GM20431 (cell line): ENCODE results near the gene VOPP1.
"Not testable (repeated sequence)": the region's sequence is repeated elsewhere in the genome, so short reads cannot be mapped to it uniquely, and the experiment has no call there.

Experiments
- in situ Hi-C: fragments of 300-500 bp; cut with MseI, MboI; formaldehyde crosslinking; loops from one replicate; pipeline ENCODE4 v1.15.0; 2020; ENCODE audit warnings: low sequenced_read_pairs; ENCODE audit not compliant: unreplicated experiment

Gene VOPP1

GRCh38 chr7:55572378-55573233, at the start of gene VOPP1:
Gene VOPP1, minus strand, starts transcription at chr7:55572502. Its CDS starts 178 bp downstream, at chr7:55572324.
- in situ Hi-C loops: no loop called here

- in situ Hi-C loops: no loop called here
These were observed 46.6 kb upstream of the VOPP1 start for GRCh38 chr7:55618913-55619312.

- in situ Hi-C loops: not testable (repeated sequence)
These were observed 42.2 kb upstream of the VOPP1 start for GRCh38 chr7:55614365-55615064.

GRCh38 chr7:55609726-55610125, 37.4 kb upstream of the VOPP1 start:
- in situ Hi-C loops: not testable (repeated sequence)

GRCh38 chr7:55605661-55606060, 33.4 kb upstream of the VOPP1 start:
- in situ Hi-C loops: not testable (repeated sequence)

GRCh38 chr7:55597944-55598499, 25.7 kb upstream of the VOPP1 start:
- in situ Hi-C loops: loop anchor here (10.0 kb wide), 1 partner anchor 163 kb away; no protein-coding TSS in a partner anchor

GRCh38 chr7:55597214-55597739, 25.0 kb upstream of the VOPP1 start:
- in situ Hi-C loops: loop anchor here (10.0 kb wide), 1 partner anchor 162 kb away; no protein-coding TSS in a partner anchor

GRCh38 chr7:55595511-55595910, 23.2 kb upstream of the VOPP1 start:
- in situ Hi-C loops: loop anchor here (10.0 kb wide), 1 partner anchor 161 kb away; no protein-coding TSS in a partner anchor

- in situ Hi-C loops: loop anchor here (10.0 kb wide), 1 partner anchor 160 kb away; no protein-coding TSS in a partner anchor
These were observed 22.6 kb upstream of the VOPP1 start for GRCh38 chr7:55594870-55595269.

GRCh38 chr7:55594414-55594813, 22.1 kb upstream of the VOPP1 start:
- in situ Hi-C loops: loop anchor here (10.0 kb wide), 1 partner anchor 160 kb away; no protein-coding TSS in a partner anchor

- in situ Hi-C loops: loop anchor here (10.0 kb wide), 1 partner anchor 159 kb away; no protein-coding TSS in a partner anchor
These were observed 21.4 kb upstream of the VOPP1 start for GRCh38 chr7:55593515-55594318.

GRCh38 chr7:55593172-55593514, 20.8 kb upstream of the VOPP1 start:
- in situ Hi-C loops: loop anchor here (10.0 kb wide), 1 partner anchor 158 kb away; no protein-coding TSS in a partner anchor

- in situ Hi-C loops: loop anchor here (10.0 kb wide), 1 partner anchor 158 kb away; no protein-coding TSS in a partner anchor
These were observed 20.2 kb upstream of the VOPP1 start for GRCh38 chr7:55592492-55592891.

- in situ Hi-C loops: loop anchor here (10.0 kb wide), 1 partner anchor 157 kb away; no protein-coding TSS in a partner anchor
These were observed 19.1 kb upstream of the VOPP1 start for GRCh38 chr7:55591282-55591931.

- in situ Hi-C loops: loop anchor here (10.0 kb wide), 1 partner anchor 156 kb away; no protein-coding TSS in a partner anchor
These were observed 18.4 kb upstream of the VOPP1 start for GRCh38 chr7:55590517-55591281.

GRCh38 chr7:55589905-55590304, 17.6 kb upstream of the VOPP1 start:
- in situ Hi-C loops: loop anchor here (10.0 kb wide), 1 partner anchor 155 kb away; no protein-coding TSS in a partner anchor

- in situ Hi-C loops: no loop called here
These were observed 16.8 kb upstream of the VOPP1 start for GRCh38 chr7:55588976-55589604.

GRCh38 chr7:55588379-55588699, 16.0 kb upstream of the VOPP1 start:
- in situ Hi-C loops: no loop called here
